RWPE1 (cell line): ENCODE measurements around the gene OTUD1.

Experiments
- CTCF ChIA-PET: fragments of 350-600 bp; sonication (Branson Sonifier 250); formaldehyde crosslinking; extraction: SDS; loops from one replicate; lab custom pipeline; 2021; lab: Yijun Ruan, JAX
- POLR2A ChIA-PET: fragments of 400-600 bp; formaldehyde crosslinking; extraction: SDS; loops from one replicate; lab custom pipeline; 2020; ENCODE audit warnings: antibody characterized with exemption; ENCODE audit not compliant: low non-redundant PET; lab: Yijun Ruan, JAX
- DNase-seq: peaks from one replicate; pipeline ENCODE4 v3.0.0; 2012; ENCODE audit warnings: low spot score
- H3K27ac ChIP-seq: fragments of 450-650 bp; 2 replicates; pipeline ENCODE4 v1.5.1; 2017
- CTCF ChIP-seq: fragments of 450-650 bp; conservative IDR thresholded peaks from 2 replicates; pipeline ENCODE4 v1.5.1; 2017; ENCODE audit warnings: low read depth, mild to moderate bottlenecking

OTUD1 gene

GRCh38 chr10:23433701-23434100 lies 5.2 kb upstream of the OTUD1 start:
- TF ChIP-seq CTCF: no peak
- no peak overlapping the region for H3K27ac ChIP-seq
- ChIA-PET CTCF (no interaction called here), POLR2A (interaction anchor here (1.1 kb wide), 1 partner anchor 12 kb away, joined by 3 read pairs; no protein-coding TSS in a partner anchor)
- no peak for DNase-seq

- H3K27ac ChIP-seq: no peak overlapping the region
- ChIA-PET CTCF (no interaction called here), POLR2A (no interaction called here)
- DNase-seq: no peak
- TF ChIP-seq CTCF: no peak
Measured at GRCh38 chr10:23435378-23435777, 3.5 kb upstream of the OTUD1 start.

- TF ChIP-seq CTCF: no peak
- no peak for DNase-seq
- POLR2A ChIA-PET: no interaction called here
- H3K27ac ChIP-seq: no peak overlapping the region
- CTCF ChIA-PET: no interaction called here
Measured at GRCh38 chr10:23436983-23437382, 1.9 kb upstream of the OTUD1 start.

- POLR2A ChIA-PET: no interaction called here
- no peak for TF ChIP-seq CTCF
- CTCF ChIA-PET: interaction anchor here (0.6 kb wide), 1 partner anchor 977 kb away, joined by 4 read pairs; no protein-coding TSS in a partner anchor
- peak overlapping the region; percentile 96 for H3K27ac ChIP-seq
- no peak for DNase-seq
Measured at GRCh38 chr10:23437963-23438546, 820 bp upstream of the OTUD1 start.

GRCh38 chr10:23439452-23439960 lies 631 bp downstream of the OTUD1 start:
- peak; percentile 34 for DNase-seq
- CTCF ChIA-PET: interaction anchor here (0.6 kb wide), 1 partner anchor 553 kb away, joined by 4 read pairs; no protein-coding TSS in a partner anchor
- POLR2A ChIA-PET: no interaction called here

More at GRCh38 chr10:23439452-23439960, 631 bp downstream of the OTUD1 start:
- H3K27ac ChIP-seq: peak overlapping the region; percentile 96
- no peak for TF ChIP-seq CTCF
